HCT116 (cell line): ENCODE measurements around the gene FBXL17. TPM values are rescaled to one million over a fixed set of nuclear protein-coding genes. Genes with fewer than 3 reads are reported as not detected.

Source experiments
- ATAC-seq: fragments of 200-7000 bp; cut with Tn5 transposase; 2 replicates; pipeline ENCODE4 v1.9.1; 2020; ENCODE audit warnings: mild to moderate bottlenecking, moderate library complexity
- BruUV-seq: library from RNA; stranded (reverse); fragments of 400-500 nt; replicated peaks from 2 replicates; lab custom pipeline; 2021; lab: Mats Ljungman, UMichigan
- CTCF ChIA-PET: fragments of 300-600 bp; sonication (Branson Sonifier 250); formaldehyde crosslinking; loops from one replicate; lab custom pipeline; 2021; ENCODE audit warnings: antibody characterized with exemption; lab: Charles Lee
- POLR2A ChIA-PET: fragments of 300-600, 350-600 bp; sonication (Branson Sonifier 250); formaldehyde crosslinking; loops from one replicate; lab custom pipeline; 2021; ENCODE audit warnings: antibody characterized with exemption; lab: Charles Lee
- RAD21 ChIA-PET, 2 experiments: fragments of 300-600 bp; sonication (Branson Sonifier 250); formaldehyde crosslinking; loops; one replicate each; lab custom pipeline; 2023; ENCODE audit warnings: low total read pairs in 2 of 2; ENCODE audit not compliant: uncharacterized antibody in 2 of 2, unreplicated experiment in 2 of 2, low non-redundant PET in 1 of 2; lab: Charles Lee
- DNase-seq: peaks from one replicate; pipeline ENCODE4 v3.0.0-alpha.2; 2010; ENCODE audit warnings: low read depth, low spot score
- H2AFZ ChIP-seq: fragments of 200-600 bp; shearing (Covaris generic), sonication (generic); 2 replicates; pipeline ENCODE4 v1.6.1; 2017; ENCODE audit warnings: low read depth, mixed run types, mixed read lengths, antibody characterized with exemption, low read length; ENCODE audit not compliant: poor library complexity, severe bottlenecking
- H3K27ac ChIP-seq: 2 replicates; pipeline ENCODE4 v1.5.1; 2012; ENCODE audit warnings: low read depth, low read length
- H3K27me3 ChIP-seq: fragments of 200-600 bp; sonication (generic); 2 replicates; pipeline ENCODE4 v1.6.1; 2016; ENCODE audit warnings: mixed run types, low read length, mixed read lengths; ENCODE audit not compliant: insufficient read depth
- H3K36me3 ChIP-seq, 2 experiments: fragments of 200-500 bp in 1 of 2; fragments of 200-600 bp in 1 of 2; sonication (Bioruptor generic) in 1 of 2; sonication (generic) in 1 of 2; 2 replicates each; pipeline versions ENCODE4 v1.5.1 to v1.6.1; 2014 to 2016; ENCODE audit warnings: low read length in 2 of 2, inconsistent platforms in 1 of 2, mixed read lengths in 1 of 2, mixed run types in 1 of 2; ENCODE audit not compliant: insufficient read depth in 2 of 2, control insufficient read depth in 1 of 2
- H3K4me1 ChIP-seq, 2 experiments: fragments of 200-600 bp in 1 of 2; sonication (generic) in 1 of 2; 2 replicates each; pipeline versions ENCODE4 v1.5.1 to v1.6.1; 2012 to 2017; ENCODE audit warnings: low read length in 2 of 2, inconsistent platforms in 1 of 2, mild to moderate bottlenecking in 1 of 2, mixed read lengths in 1 of 2, mixed run types in 1 of 2, moderate library complexity in 1 of 2; ENCODE audit not compliant: insufficient read depth in 2 of 2, control insufficient read depth in 1 of 2
- H3K4me2 ChIP-seq: fragments of 200-600 bp; sonication (generic); 2 replicates; pipeline ENCODE4 v1.6.1; 2017; ENCODE audit warnings: mixed run types, low read length, mixed read lengths
- H3K4me3 ChIP-seq, 2 experiments: fragments of 200-600 bp in 1 of 2; sonication (generic) in 1 of 2; replicated peaks in 1 of 2; 2 replicates each; pipeline ENCODE4 v1.5.1; 2011 to 2016; ENCODE audit warnings: low read length in 2 of 2, control low read depth in 1 of 2, low read depth in 1 of 2, mild to moderate bottlenecking in 1 of 2, mixed read lengths in 1 of 2, mixed run types in 1 of 2
- H3K79me2 ChIP-seq: fragments of 200-600 bp; sonication (generic); 2 replicates; pipeline ENCODE4 v1.6.1; 2017; ENCODE audit warnings: mild to moderate bottlenecking, mixed run types, low read length, moderate library complexity, mixed read lengths; ENCODE audit not compliant: insufficient read depth
- H3K9ac ChIP-seq: fragments of 200-600 bp; sonication (generic); 2 replicates; pipeline ENCODE4 v1.6.1; 2016; ENCODE audit warnings: low read length, mixed read lengths
- H3K9me2 ChIP-seq: fragments of 200-600 bp; sonication (generic), shearing (Covaris generic); 2 replicates; pipeline ENCODE4 v1.6.1; 2017; ENCODE audit warnings: mixed run types, mild to moderate bottlenecking, moderate library complexity; ENCODE audit not compliant: insufficient read depth
- H3K9me3 ChIP-seq, 2 experiments: fragments of 200-500 bp in 1 of 2; fragments of 200-600 bp in 1 of 2; sonication (Bioruptor generic) in 1 of 2; sonication (generic) in 1 of 2; 2 replicates each; pipeline ENCODE4 v1.6.1; 2014 to 2017; ENCODE audit warnings: low read length in 2 of 2, mixed read lengths in 2 of 2, inconsistent platforms in 1 of 2, low read depth in 1 of 2, mild to moderate bottlenecking in 1 of 2, mixed run types in 1 of 2, moderate library complexity in 1 of 2; ENCODE audit not compliant: control insufficient read depth in 1 of 2, insufficient read depth in 1 of 2
- H4K20me1 ChIP-seq: fragments of 200-600 bp; sonication (generic), shearing (Covaris generic); 2 replicates; pipeline ENCODE4 v1.6.1; 2017; ENCODE audit warnings: mixed run types, mild to moderate bottlenecking, moderate library complexity; ENCODE audit not compliant: insufficient read depth
- CTCF ChIP-seq, 3 experiments: fragments of 200-600 bp in 1 of 3; sonication (generic) in 1 of 3; IDR thresholded peaks in 2 of 3; conservative IDR thresholded peaks in 1 of 3; 2 replicates each; pipeline ENCODE4 v1.5.1; 2012 to 2017; ENCODE audit warnings: low read depth in 2 of 3, low read length in 2 of 3, antibody characterized with exemption in 1 of 3, borderline replicate concordance in 1 of 3, control low read depth in 1 of 3, mild to moderate bottlenecking in 1 of 3, mixed read lengths in 1 of 3, mixed run types in 1 of 3, moderate library complexity in 1 of 3; ENCODE audit not compliant: insufficient read depth in 1 of 3
- EZH2phosphoT487 ChIP-seq: fragments of 200-600 bp; IDR thresholded peaks from 2 replicates; pipeline ENCODE4 v1.6.1; 2018; ENCODE audit warnings: antibody characterized with exemption, borderline replicate concordance
- MAX ChIP-seq: IDR thresholded peaks from 2 replicates; pipeline ENCODE4 v1.6.1; 2012
- POLR2A ChIP-seq: IDR thresholded peaks from 2 replicates; pipeline ENCODE4 v1.7.0; 2011; ENCODE audit warnings: borderline replicate concordance; ENCODE audit not compliant: insufficient read depth, insufficient read length; ENCODE audit errors: extremely low read depth
- POLR2AphosphoS5 ChIP-seq: IDR thresholded peaks from 2 replicates; pipeline ENCODE4 v1.6.1; 2011; ENCODE audit warnings: mild to moderate bottlenecking, low read depth, low read length, moderate library complexity
- RAD21 ChIP-seq: IDR thresholded peaks from 2 replicates; pipeline ENCODE4 v1.6.1; 2012; ENCODE audit warnings: low read depth, mild to moderate bottlenecking
- SP1 ChIP-seq: IDR thresholded peaks from 2 replicates; pipeline ENCODE4 v1.6.1; 2012; ENCODE audit warnings: low read depth
- SRF ChIP-seq: IDR thresholded peaks from 2 replicates; pipeline ENCODE4 v1.6.1; 2012; ENCODE audit warnings: low read depth
- ZFX ChIP-seq: fragments of 450-650 bp; IDR thresholded peaks from 2 replicates; pipeline ENCODE4 v1.6.1; 2017
- intact Hi-C: fragments of 100-400 bp; cut with micrococcal nuclease; formaldehyde crosslinking; loops from 2 replicates; pipeline ENCODE4 v1.10.0; 2022
- total RNA-seq: library from RNA; stranded (reverse); gene quantifications from one replicate; pipeline ENCODE4 v1.2.1, GENCODE V29; 2021; ENCODE audit not compliant: unreplicated experiment
- TF ChIP-seq, protein P1 (sequence below): IDR thresholded peaks from 2 replicates; pipeline ENCODE4 v1.6.1; 2012; ENCODE audit warnings: low read depth

FBXL17 gene
- total RNA-seq, 1 experiment from 2014 or later = 9.4 TPM

DNA sequence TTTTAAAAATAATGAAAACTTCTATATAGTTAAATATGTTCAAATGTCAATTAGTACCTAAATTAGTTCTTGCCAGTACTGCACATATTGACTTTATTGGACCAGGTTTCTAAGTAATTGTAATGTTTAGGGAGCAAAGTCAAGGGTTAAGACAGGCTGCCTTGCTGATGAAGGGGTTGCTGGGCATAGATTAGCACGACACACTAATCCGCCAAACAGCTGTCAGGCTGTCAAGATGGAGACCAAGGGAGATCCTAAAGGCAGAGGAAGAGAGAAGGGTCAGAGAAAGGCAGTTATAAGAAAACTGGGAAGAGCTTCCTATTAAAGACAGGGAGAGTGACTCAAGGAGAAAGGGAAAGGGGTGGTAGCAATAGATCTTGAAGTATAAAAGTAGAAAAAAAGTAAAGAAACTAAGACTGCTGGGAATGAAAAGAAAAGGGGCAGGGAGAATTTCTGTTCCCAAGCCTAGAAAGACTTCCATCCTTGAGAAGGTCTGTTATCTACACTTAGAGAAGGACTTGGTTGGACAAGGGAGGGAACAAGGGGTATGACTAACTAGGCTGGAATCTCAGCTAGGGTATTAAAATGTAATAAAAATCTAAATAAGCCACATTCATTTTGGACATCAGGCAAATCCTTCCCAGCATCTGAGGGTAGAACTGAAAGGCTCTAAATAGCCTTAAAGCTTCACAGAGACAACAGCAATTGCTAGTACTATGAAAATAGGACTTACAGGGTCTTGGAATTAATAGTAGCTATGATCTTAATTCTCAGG lies 188.7 kb downstream of the FBXL17 start:
- TF ChIP-seq SP1 (no peak), ZFX (no peak), MAX (no peak), POLR2A (no peak), EZH2phosphoT487 (no peak), POLR2AphosphoS5 (no peak), SRF (no peak), CTCF (IDR thresholded peaks at IDR 0.05 in 2 of 3, conservative IDR thresholded peaks at IDR 0.05 in 1 of 3; ENCODE audit: borderline replicate concordance in 1 of 3, insufficient read depth in 1 of 3, low read depth in 2 of 3, low read length in 2 of 3) (no peak), RAD21 (no peak)
- TF ChIP-seq, protein P1, sequence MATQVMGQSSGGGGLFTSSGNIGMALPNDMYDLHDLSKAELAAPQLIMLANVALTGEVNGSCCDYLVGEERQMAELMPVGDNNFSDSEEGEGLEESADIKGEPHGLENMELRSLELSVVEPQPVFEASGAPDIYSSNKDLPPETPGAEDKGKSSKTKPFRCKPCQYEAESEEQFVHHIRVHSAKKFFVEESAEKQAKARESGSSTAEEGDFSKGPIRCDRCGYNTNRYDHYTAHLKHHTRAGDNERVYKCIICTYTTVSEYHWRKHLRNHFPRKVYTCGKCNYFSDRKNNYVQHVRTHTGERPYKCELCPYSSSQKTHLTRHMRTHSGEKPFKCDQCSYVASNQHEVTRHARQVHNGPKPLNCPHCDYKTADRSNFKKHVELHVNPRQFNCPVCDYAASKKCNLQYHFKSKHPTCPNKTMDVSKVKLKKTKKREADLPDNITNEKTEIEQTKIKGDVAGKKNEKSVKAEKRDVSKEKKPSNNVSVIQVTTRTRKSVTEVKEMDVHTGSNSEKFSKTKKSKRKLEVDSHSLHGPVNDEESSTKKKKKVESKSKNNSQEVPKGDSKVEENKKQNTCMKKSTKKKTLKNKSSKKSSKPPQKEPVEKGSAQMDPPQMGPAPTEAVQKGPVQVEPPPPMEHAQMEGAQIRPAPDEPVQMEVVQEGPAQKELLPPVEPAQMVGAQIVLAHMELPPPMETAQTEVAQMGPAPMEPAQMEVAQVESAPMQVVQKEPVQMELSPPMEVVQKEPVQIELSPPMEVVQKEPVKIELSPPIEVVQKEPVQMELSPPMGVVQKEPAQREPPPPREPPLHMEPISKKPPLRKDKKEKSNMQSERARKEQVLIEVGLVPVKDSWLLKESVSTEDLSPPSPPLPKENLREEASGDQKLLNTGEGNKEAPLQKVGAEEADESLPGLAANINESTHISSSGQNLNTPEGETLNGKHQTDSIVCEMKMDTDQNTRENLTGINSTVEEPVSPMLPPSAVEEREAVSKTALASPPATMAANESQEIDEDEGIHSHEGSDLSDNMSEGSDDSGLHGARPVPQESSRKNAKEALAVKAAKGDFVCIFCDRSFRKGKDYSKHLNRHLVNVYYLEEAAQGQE = no peak
- no peak overlapping the region for H3K9ac ChIP-seq
- intact Hi-C loops = no loop called here
- H3K9me2 ChIP-seq = no peaks in the 10 kb centered on the region
- no peaks in the 10 kb centered on the region for H3K79me2 ChIP-seq
- BruUV-seq = no TSS peak
- POLR2A ChIA-PET = no interaction called here
- peak overlapping the region; percentile 24 for H3K4me2 ChIP-seq
- H2AFZ ChIP-seq = no peak overlapping the region
- CTCF ChIA-PET = no interaction called here
- no peaks in the 10 kb centered on the region for H3K9me3 ChIP-seq
- H4K20me1 ChIP-seq = no peaks in the 10 kb centered on the region
- no peaks in the 10 kb centered on the region for H3K36me3 ChIP-seq
- no peak for DNase-seq
- RAD21 ChIA-PET = no interaction called here
- peak; percentile 67 for ATAC-seq
- peaks cover 5 to 9% of the 10 kb centered on the region in 2 experiments; a peak in 3 of 4 replicates for H3K4me1 ChIP-seq
- no peak overlapping the region for H3K4me3 ChIP-seq
- H3K27me3 ChIP-seq = no peaks in the 10 kb centered on the region
- H3K27ac ChIP-seq = no peak overlapping the region
